ENCODE measurements around the gene MAGEL2.

The MAGEL2 gene

GRCh38 chr15:23647001-23647295, 719 bp downstream of the MAGEL2 start:
- H3K36me3 ChIP-seq (ENCODE audit: insufficient read depth, low read depth, low read length): no peaks in the 10 kb centered on the region
- peaks cover 8% of the 10 kb centered on the region for H3K9me3 ChIP-seq (ENCODE audit: insufficient read depth, low read depth, low read length)
- no peak overlapping the region for H3K27ac ChIP-seq (ENCODE audit: low read length)
- H3K4me3 ChIP-seq (ENCODE audit: low read length): peak overlapping the region; percentile 86; the same call in 1 of the 2 replicates
- H3K4me1 ChIP-seq (ENCODE audit: insufficient read depth, low read length): no peaks in the 10 kb centered on the region
- peaks cover 12% of the 10 kb centered on the region for H3K27me3 ChIP-seq (ENCODE audit: insufficient read depth, low read length)
- H3K9ac ChIP-seq (ENCODE audit: low read depth, low read length): peak overlapping the region; percentile 88; the same call in 1 of the 2 replicates

- H3K27ac ChIP-seq (ENCODE audit: low read length): no peak overlapping the region
- peaks cover 8% of the 10 kb centered on the region for H3K9me3 ChIP-seq (ENCODE audit: insufficient read depth, low read depth, low read length)
- H3K36me3 ChIP-seq (ENCODE audit: insufficient read depth, low read depth, low read length): no peaks in the 10 kb centered on the region
- H3K4me3 ChIP-seq (ENCODE audit: low read length): peak overlapping the region; percentile 86; the same call in 1 of the 2 replicates
- no peaks in the 10 kb centered on the region for H3K4me1 ChIP-seq (ENCODE audit: insufficient read depth, low read length)
- peaks cover 12% of the 10 kb centered on the region for H3K27me3 ChIP-seq (ENCODE audit: insufficient read depth, low read length)
- no peak overlapping the region for H3K9ac ChIP-seq (ENCODE audit: low read depth, low read length)
Measured at GRCh38 chr15:23646165-23647000, 1.3 kb downstream of the MAGEL2 start.

GRCh38 chr15:23645371-23646164, 2.1 kb downstream of the MAGEL2 start:
- H3K9ac ChIP-seq (ENCODE audit: low read depth, low read length): no peak overlapping the region
- no peak overlapping the region for H3K4me3 ChIP-seq (ENCODE audit: low read length)
- no peaks in the 10 kb centered on the region for H3K36me3 ChIP-seq (ENCODE audit: insufficient read depth, low read depth, low read length)
- peaks cover 11% of the 10 kb centered on the region for H3K9me3 ChIP-seq (ENCODE audit: insufficient read depth, low read depth, low read length)
- peaks cover 12% of the 10 kb centered on the region for H3K27me3 ChIP-seq (ENCODE audit: insufficient read depth, low read length)
- H3K27ac ChIP-seq (ENCODE audit: low read length): no peak overlapping the region
- no peaks in the 10 kb centered on the region for H3K4me1 ChIP-seq (ENCODE audit: insufficient read depth, low read length)

GRCh38 chr15:23644829-23645228, 2.8 kb downstream of the MAGEL2 start:
- no peaks in the 10 kb centered on the region for H3K4me1 ChIP-seq (ENCODE audit: insufficient read depth, low read length)
- H3K9ac ChIP-seq (ENCODE audit: low read depth, low read length): no peak overlapping the region
- no peak overlapping the region for H3K27ac ChIP-seq (ENCODE audit: low read length)
- H3K4me3 ChIP-seq (ENCODE audit: low read length): no peak overlapping the region
- peaks cover 13% of the 10 kb centered on the region for H3K9me3 ChIP-seq (ENCODE audit: insufficient read depth, low read depth, low read length)
- H3K27me3 ChIP-seq (ENCODE audit: insufficient read depth, low read length): peaks cover 12% of the 10 kb centered on the region
- H3K36me3 ChIP-seq (ENCODE audit: insufficient read depth, low read depth, low read length): no peaks in the 10 kb centered on the region

GRCh38 chr15:23642413-23643044, 5.1 kb downstream of the MAGEL2 start:
- Histone ChIP-seq H3K27ac (ENCODE audit: low read length) (no peak overlapping the region), H3K27me3 (ENCODE audit: insufficient read depth, low read length) (no peaks in the 10 kb centered on the region), H3K9ac (ENCODE audit: low read depth, low read length) (no peak overlapping the region), H3K4me1 (ENCODE audit: insufficient read depth, low read length) (no peaks in the 10 kb centered on the region), H3K9me3 (ENCODE audit: insufficient read depth, low read depth, low read length) (peaks cover 15% of the 10 kb centered on the region), H3K36me3 (ENCODE audit: insufficient read depth, low read depth, low read length) (no peaks in the 10 kb centered on the region), H3K4me3 (ENCODE audit: low read length) (peak overlapping the region; percentile 54)

- Histone ChIP-seq H3K27ac (ENCODE audit: low read length) (no peak overlapping the region), H3K9me3 (ENCODE audit: insufficient read depth, low read depth, low read length) (peaks cover 27% of the 10 kb centered on the region; the same call in 1 of the 2 replicates), H3K4me3 (ENCODE audit: low read length) (no peak overlapping the region), H3K27me3 (ENCODE audit: insufficient read depth, low read length) (peaks cover 33% of the 10 kb centered on the region), H3K9ac (ENCODE audit: low read depth, low read length) (no peak overlapping the region), H3K4me1 (ENCODE audit: insufficient read depth, low read length) (no peaks in the 10 kb centered on the region), H3K36me3 (ENCODE audit: insufficient read depth, low read depth, low read length) (no peaks in the 10 kb centered on the region)
Measured at GRCh38 chr15:23634181-23634580, 13.5 kb downstream of the MAGEL2 start.

- Histone ChIP-seq H3K27ac (ENCODE audit: low read length) (no peak overlapping the region), H3K9me3 (ENCODE audit: insufficient read depth, low read depth, low read length) (peaks cover 28% of the 10 kb centered on the region; the same call in 1 of the 2 replicates), H3K36me3 (ENCODE audit: insufficient read depth, low read depth, low read length) (no peaks in the 10 kb centered on the region), H3K4me1 (ENCODE audit: insufficient read depth, low read length) (no peaks in the 10 kb centered on the region), H3K4me3 (ENCODE audit: low read length) (peak overlapping the region; percentile 44; the same call in 1 of the 2 replicates), H3K9ac (ENCODE audit: low read depth, low read length) (no peak overlapping the region), H3K27me3 (ENCODE audit: insufficient read depth, low read length) (peaks cover 74% of the 10 kb centered on the region)
Measured at GRCh38 chr15:23629234-23629805, 18.3 kb downstream of the MAGEL2 start.

GRCh38 chr15:23628612-23629233, 18.9 kb downstream of the MAGEL2 start:
- H3K9me3 ChIP-seq (ENCODE audit: insufficient read depth, low read depth, low read length): peaks cover 25% of the 10 kb centered on the region; the same call in 1 of the 2 replicates
- no peaks in the 10 kb centered on the region for H3K36me3 ChIP-seq (ENCODE audit: insufficient read depth, low read depth, low read length)
- no peak overlapping the region for H3K27ac ChIP-seq (ENCODE audit: low read length)
- peaks cover 74% of the 10 kb centered on the region for H3K27me3 ChIP-seq (ENCODE audit: insufficient read depth, low read length)
- peak overlapping the region; percentile 44; the same call in 1 of the 2 replicates for H3K4me3 ChIP-seq (ENCODE audit: low read length)
- no peaks in the 10 kb centered on the region for H3K4me1 ChIP-seq (ENCODE audit: insufficient read depth, low read length)
- H3K9ac ChIP-seq (ENCODE audit: low read depth, low read length): no peak overlapping the region

GRCh38 chr15:23616536-23616935, 31.1 kb downstream of the MAGEL2 start:
- no peaks in the 10 kb centered on the region for H3K36me3 ChIP-seq (ENCODE audit: insufficient read depth, low read depth, low read length)

GRCh38 chr15:23606226-23606625, 41.4 kb downstream of the MAGEL2 start:
- Histone ChIP-seq H3K36me3 (ENCODE audit: insufficient read depth, low read depth, low read length) (no peaks in the 10 kb centered on the region), H3K9ac (ENCODE audit: low read depth, low read length) (no peak overlapping the region), H3K4me3 (ENCODE audit: low read length) (no peak overlapping the region), H3K27me3 (ENCODE audit: insufficient read depth, low read length) (no peaks in the 10 kb centered on the region), H3K4me1 (ENCODE audit: insufficient read depth, low read length) (no peaks in the 10 kb centered on the region), H3K27ac (ENCODE audit: low read length) (no peak overlapping the region), H3K9me3 (ENCODE audit: insufficient read depth, low read depth, low read length) (peaks cover 40% of the 10 kb centered on the region)

More at GRCh38 chr15:23616536-23616935, 31.1 kb downstream of the MAGEL2 start:
- H3K4me3 ChIP-seq (ENCODE audit: low read length): no peak overlapping the region
- no peaks in the 10 kb centered on the region for H3K27me3 ChIP-seq (ENCODE audit: insufficient read depth, low read length)
- H3K27ac ChIP-seq (ENCODE audit: low read length): no peak overlapping the region
- no peaks in the 10 kb centered on the region for H3K4me1 ChIP-seq (ENCODE audit: insufficient read depth, low read length)
- no peak overlapping the region for H3K9ac ChIP-seq (ENCODE audit: low read depth, low read length)
- peaks cover 41% of the 10 kb centered on the region for H3K9me3 ChIP-seq (ENCODE audit: insufficient read depth, low read depth, low read length)

GRCh38 chr15:23602124-23602523, 45.5 kb downstream of the MAGEL2 start:
- peaks cover 27% of the 10 kb centered on the region for H3K9me3 ChIP-seq (ENCODE audit: insufficient read depth, low read depth, low read length)
- no peaks in the 10 kb centered on the region for H3K4me1 ChIP-seq (ENCODE audit: insufficient read depth, low read length)
- no peaks in the 10 kb centered on the region for H3K36me3 ChIP-seq (ENCODE audit: insufficient read depth, low read depth, low read length)

More at GRCh38 chr15:23602124-23602523, 45.5 kb downstream of the MAGEL2 start:
- H3K9ac ChIP-seq (ENCODE audit: low read depth, low read length): no peak overlapping the region
- no peaks in the 10 kb centered on the region for H3K27me3 ChIP-seq (ENCODE audit: insufficient read depth, low read length)
- no peak overlapping the region for H3K27ac ChIP-seq (ENCODE audit: low read length)
- no peak overlapping the region for H3K4me3 ChIP-seq (ENCODE audit: low read length)
